Erythroblast (primary cell): ENCODE data around the gene ERLIN1.
A peak's percentile ranks its signal among the peaks of the same experiment; 100 is the strongest.

Experiments
- DNase-seq, 2 experiments: peaks; one replicate each; lab custom pipeline; 2025; lab: John Stamatoyannopoulos, UW
- GATA1 ChIP-seq: IDR thresholded peaks from 2 replicates; pipeline ENCODE4 v1.6.1; 2011; ENCODE audit warnings: low read depth, mild to moderate bottlenecking, control low read depth, low read length, moderate library complexity
- POLR2A ChIP-seq: IDR thresholded peaks from 2 replicates; pipeline ENCODE4 v1.6.1; 2011; ENCODE audit warnings: mild to moderate bottlenecking, low read length

ERLIN1 gene

DNA sequence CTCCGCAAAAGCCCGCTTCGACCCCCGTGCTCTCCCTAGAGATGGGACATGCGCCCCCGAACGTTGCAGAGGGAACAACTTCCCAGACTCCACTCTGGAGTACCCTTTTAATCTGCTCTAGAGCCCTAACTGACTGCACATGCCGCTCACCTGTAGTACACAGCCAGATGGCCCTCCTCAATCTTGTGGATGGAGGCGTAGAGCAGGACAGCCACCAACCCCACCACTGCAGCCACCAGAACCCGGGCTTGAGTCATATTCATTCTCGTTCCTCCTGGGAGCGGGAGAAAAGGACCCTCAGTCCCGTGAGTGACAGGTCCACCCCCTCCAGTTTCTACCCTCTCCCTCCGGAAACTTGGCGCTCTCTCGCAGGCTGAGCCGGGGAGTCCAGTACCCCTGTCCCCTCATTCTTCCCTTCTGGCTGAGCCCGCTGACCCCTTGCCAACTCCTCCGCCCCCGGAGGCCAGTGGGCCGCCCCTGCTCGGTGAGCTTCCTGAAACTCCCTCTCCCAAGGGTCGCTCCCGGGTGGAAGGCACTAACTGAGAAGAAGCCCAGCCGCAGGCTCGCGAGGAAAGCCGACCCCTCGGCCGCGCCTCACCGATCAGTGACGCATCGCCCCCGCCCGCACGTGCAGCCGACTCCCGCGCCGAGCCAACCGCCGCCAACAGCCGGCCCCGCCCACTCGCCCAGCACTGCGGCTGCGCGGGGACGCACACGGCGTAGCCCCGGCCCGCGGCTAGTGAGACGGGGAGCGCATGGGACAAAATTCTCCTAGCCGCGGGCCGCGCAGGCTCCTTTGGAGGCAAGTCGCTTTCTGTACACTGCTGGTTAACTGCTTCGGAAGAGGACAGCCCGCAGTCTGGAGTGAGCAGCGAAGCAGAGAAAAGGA, at the start of gene ERLIN1:
Gene ERLIN1, minus strand, starts transcription at position 666 of the 889 bp plus-strand sequence. Its CDS starts 403 bp downstream, at position 263.
- TF ChIP-seq GATA1 (no peak), POLR2A (peak; percentile 92)
- DNase-seq: peak; percentile 94 to 97

DNA sequence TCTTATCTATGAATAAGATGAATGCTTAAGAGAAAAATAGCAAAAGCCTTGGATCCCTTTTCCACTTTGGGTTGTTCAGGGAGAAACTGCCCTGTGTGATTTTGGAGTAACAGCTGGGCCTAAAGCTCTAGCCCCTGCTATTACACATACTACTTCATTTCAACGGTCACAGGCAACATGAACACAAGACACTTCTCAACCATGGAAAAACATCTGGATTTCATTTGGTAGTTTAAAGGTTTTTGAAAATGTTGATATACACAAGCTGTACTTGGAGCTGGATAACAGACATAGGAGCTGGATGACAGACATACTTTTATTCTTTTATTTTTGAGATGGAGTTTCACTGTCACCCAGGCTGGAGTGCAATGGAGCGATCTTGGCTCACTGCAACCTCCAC, 46.3 kb upstream of the ERLIN1 start:
- DNase-seq: no peak
- TF ChIP-seq GATA1: no peak
- TF ChIP-seq POLR2A: no peak

DNA sequence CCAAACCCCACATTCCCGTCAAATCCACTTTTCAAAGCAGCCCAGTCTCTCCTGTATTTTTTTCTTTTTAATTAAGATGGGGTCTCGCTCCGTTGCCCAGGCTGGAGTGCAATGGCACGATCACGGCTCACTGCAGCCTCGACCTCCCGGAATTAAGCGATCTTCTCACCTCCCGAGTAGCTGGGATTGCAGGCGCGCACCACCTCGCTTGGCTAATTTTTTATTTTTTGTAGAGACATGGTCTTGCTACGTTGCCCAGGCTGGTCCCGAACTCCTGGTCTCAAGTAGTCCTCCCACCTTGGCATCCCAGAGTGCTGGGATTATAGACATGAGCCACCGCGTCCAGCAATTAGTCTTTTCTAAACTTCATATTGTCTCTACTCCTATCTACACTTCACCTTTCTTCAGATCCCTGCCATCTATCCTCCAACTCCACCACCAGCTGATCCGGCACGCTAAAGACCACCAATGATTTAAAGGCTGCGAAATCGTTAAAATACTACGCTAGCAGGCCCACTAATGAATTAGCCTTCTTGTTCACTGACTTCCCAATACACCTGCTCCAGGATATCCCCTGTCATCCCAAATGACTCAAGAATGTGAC, 44.1 kb upstream of the ERLIN1 start:
- TF ChIP-seq GATA1 (no peak), POLR2A (peak; percentile 47)
- DNase-seq: no peak

DNA sequence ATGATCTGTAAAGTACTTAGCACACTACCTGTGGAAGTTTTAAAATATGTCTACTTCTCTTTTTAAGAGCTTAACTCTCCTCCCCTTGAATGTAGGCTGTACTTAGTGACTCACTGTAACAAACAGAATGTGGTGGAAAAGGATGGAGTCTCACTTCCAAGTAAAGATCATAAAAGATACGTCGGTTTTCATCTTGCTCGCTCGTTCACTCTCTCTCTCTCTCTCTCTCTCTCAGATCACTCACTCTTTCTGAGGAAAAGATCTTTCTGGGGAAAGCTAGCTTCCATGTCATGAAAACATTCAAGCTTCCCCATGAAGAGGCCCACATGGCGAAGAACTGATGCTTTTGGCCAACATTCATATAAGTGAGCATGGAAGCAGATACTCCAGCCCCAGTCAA, 38.0 kb upstream of the ERLIN1 start:
- no peak for DNase-seq
- TF ChIP-seq GATA1 (no peak), POLR2A (no peak)

DNA sequence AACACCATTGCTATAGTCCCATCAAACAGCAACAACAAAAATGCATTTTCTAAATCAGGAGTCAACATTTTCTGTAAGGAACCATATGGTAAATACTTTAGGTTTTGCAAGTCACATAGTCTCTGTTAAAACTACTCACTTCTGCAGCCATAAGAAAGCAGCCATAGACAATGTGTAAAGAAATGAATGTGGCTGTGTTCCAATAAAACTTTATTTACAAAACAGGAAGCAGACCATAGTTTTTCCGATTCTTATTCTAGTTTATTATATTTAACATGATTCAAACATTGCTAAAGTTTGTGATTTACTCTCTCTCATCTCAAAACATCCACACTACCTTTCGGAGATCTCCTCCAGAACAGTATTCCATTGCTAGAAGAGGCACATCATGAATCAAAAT, 36.7 kb upstream of the ERLIN1 start:
- DNase-seq: no peak
- no peak for TF ChIP-seq GATA1
- TF ChIP-seq POLR2A: no peak

DNA sequence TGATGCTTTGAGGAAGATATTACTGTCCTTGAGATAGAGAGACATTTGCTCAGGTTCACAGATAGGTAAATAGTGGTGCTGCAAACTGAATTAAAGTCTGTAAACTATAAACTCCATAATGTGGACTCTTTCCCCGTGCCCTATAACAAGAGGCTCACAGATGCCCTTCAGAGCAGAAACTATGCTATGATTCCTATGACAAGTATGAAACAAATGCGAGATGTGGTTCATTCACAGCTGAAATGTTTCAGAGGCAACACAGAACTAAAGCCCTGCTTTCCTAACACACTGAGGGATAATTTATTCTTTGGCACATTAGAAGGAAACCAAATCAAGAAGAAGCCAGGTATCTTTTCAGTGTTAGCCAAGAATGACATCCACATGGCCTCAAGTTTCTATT, 30.2 kb upstream of the ERLIN1 start:
- DNase-seq: no peak
- no peak for TF ChIP-seq GATA1
- TF ChIP-seq POLR2A: no peak

DNA sequence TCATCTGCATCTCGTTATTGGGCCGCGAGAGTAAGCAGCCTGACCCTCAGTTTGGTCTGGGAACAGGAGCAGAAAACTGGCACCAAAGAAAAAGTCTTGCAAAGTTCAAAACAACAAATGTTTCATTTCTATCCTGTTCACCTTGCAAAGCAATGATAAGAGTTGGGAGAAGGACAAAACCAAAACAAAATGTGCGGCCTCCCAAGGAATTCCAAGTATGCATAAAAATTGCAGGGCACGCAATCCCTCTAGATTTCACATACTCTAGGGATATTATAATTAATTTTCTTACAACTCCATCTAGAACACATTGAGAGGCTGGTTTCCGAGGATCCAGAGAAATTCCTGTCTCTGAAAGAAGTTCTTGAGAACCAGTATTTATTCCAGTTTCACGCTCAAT, 23.5 kb upstream of the ERLIN1 start:
- TF ChIP-seq POLR2A (no peak), GATA1 (no peak)
- no peak for DNase-seq

DNA sequence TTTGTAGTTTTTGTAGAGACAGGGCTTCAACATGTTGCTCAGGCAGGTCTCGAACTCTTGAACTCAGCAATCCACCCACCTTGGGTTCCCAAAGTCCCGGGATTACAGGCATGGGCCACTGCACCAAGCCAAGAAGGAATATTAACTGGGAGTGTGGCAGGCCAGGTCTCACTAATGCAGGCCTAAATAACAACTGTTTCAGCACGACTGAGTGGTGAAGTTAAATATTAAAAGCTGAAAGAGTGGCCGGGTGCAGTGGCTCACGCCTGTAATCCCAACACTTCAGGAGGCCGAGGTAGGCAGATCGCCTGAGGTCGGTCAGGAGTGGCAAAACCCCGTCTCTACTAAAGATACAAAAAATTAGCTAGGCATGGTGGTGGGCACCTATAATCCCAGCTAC, 22.4 kb upstream of the ERLIN1 start:
- no peak for TF ChIP-seq POLR2A
- no peak for TF ChIP-seq GATA1
- no peak for DNase-seq

DNA sequence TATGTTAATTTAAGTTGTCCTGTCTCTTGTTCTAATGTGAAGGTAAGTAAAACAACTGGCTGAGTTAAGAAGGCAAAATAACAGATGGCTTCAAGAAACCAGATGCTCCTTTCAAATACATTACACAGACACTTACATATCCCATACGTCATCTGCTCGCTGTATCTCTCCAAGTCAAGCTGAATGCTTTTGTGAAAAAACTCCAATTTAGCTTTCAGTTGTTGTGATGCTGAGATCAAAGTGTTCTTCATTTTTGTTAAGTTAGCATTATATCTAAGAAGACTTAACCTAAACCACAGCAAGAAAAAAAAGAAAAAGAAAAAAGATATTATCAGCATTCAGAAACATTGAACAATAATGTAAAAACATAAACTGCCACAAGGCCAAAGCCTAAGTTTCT, 18.5 kb upstream of the ERLIN1 start:
- TF ChIP-seq POLR2A: no peak
- TF ChIP-seq GATA1: no peak
- no peak for DNase-seq

DNA sequence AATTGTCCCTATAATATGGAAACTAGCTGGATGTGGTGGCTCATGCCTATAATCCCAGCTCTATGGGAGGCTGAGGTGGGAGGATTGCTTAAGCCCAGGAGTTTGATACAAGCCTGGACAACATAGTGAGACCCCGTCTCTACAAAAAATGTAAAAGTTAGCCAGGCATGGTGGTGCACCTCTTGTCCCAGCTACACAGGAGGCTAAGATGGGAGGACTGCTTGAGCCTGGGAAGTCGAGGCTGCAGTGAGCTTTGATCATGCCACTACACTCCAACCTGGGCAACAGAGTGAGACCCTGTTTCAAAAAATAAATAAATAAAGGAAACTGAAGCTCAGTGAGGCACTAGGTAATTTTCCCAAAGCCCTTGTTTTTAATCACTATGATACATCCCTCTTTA, 15.7 kb upstream of the ERLIN1 start:
- TF ChIP-seq GATA1 (no peak), POLR2A (no peak)
- no peak for DNase-seq

DNA sequence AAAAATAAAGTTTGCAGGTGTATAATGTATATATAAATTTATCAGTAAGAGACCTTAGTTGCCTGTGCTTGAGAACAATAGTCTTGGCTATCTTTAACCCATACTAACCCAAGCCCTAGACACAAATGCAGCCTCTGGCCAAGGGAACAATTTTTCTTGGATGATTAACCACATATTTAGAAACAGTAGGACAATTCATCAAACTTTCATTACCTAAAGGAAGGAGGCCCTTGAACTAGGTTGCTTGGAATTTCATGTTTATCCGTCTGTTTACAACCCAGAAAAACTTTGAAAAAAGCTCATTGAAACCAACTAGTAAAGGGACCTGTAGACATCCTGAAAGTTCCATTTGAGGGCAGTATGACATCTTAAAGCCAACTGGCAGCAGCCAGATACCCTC, 8.9 kb upstream of the ERLIN1 start:
- DNase-seq: no peak
- TF ChIP-seq GATA1 (no peak), POLR2A (no peak)

DNA sequence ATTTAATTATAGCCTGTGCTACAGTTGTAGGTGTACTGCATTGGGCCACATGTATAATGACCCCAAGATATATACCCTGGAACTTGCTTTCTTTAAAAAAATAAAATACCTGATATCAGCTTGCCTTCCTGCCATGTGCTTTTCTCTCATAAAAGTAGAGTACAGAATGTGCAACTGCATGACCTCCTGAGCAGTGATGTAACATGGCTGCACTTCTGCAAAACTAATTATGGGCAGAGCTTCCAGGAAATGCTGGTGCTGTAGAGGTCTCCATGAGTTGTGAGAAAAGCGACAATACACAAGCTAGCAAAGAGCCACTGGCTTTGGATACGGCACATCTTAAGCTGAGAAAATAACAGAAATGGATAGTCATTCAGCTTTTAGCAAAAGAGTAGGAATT, 6.5 kb upstream of the ERLIN1 start:
- TF ChIP-seq POLR2A (no peak), GATA1 (no peak)
- DNase-seq: no peak

DNA sequence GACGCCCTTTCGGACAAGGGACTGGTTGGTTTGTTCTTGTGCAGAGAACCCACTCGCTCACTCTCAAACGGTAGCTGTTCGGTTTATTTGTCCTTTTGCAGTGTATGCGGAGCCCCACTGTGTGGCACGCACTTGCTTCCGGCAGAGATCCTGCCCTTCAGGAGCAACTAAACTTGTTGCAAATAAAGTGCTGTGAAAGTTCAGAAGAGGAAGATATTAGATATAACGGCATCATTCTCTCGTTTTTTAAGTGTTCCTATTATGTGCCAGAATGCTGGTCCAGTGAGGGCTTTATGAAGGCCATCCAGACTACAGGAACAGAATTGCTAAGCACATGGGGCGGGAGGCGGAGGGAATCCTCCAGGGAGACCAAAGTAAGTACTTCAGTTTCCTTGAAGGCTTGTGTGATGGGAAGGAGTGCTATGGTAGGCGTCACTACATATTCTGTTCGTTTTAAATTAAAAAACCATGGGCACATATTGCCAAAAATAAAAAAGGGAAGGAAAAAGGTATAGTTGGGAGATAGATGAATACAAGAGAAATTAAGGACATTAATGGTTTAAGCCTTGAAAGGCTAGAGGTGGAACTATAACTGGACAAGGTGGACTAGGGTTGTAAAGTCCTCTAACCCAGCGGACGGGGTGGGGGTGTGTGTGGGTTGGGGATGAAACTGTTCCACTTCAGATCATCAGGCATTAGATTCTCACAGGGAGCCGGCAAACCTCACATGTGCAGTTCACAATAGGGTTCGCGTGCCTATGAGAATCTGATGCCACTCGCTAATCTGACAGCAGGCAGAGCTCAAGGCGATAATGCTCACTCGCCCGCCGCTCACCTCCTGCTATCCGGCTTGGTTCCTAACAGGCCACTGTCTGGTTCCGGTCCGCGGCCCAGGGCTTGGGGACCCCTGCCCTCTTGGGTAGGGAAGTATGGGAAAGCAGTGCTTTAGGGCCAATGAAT, 704 bp upstream of the ERLIN1 start:
- TF ChIP-seq GATA1 (no peak), POLR2A (peak; percentile 62)
- peak; percentile 52 to 73 for DNase-seq

DNA sequence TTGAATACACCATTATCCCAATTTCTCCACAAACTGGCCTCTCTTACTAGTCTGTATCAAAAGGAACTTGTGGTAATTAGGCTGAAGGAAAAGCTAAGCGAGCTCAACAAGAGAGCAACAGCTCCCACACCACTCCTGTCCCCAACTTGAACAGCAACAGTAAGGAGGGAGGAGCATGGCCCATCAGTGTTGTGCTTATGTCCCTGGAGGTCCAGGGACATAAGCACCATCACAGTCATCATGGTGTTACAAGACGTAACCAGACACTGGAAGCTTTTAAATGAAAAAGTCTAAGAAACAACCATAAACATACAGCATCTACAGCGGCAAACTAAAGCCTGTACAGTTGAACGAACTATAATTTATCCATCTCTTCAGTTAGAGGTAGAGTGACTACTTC, 989 bp downstream of the ERLIN1 start:
- no peak for TF ChIP-seq GATA1
- no peak for TF ChIP-seq POLR2A
- peak; percentile 74 to 78 for DNase-seq
